Uterus (tissue), 4 donors: ENCODE results near the gene RASGEF1C. TPM values are rescaled to one million over a fixed set of nuclear protein-coding genes. Genes with fewer than 3 reads are reported as not detected.

Experiments
- DNase-seq, 2 donors: peaks; one replicate each; pipeline ENCODE4 v3.0.0-alpha.2; 2019 to 2020
- H3K27ac ChIP-seq, 2 donors: fragments of 200-600 bp; sonication (generic); 1 replicate in 1 of 2; 2 replicates in 1 of 2; pipeline ENCODE4 v1.5.1; 2016 to 2018
- H3K27me3 ChIP-seq, 2 donors: fragments of 200-600 bp; sonication (generic); one replicate each; pipeline ENCODE4 v1.5.1; 2018 to 2019; ENCODE audit warnings: control low read depth in 1 of 2
- H3K36me3 ChIP-seq, 2 donors: fragments of 200-600 bp; sonication (generic); one replicate each; pipeline ENCODE4 v1.5.1; 2019; ENCODE audit warnings: control low read depth in 1 of 2
- H3K4me1 ChIP-seq, 2 donors: fragments of 200-600 bp; sonication (generic); one replicate each; pipeline ENCODE4 v1.5.1; 2018 to 2019; ENCODE audit warnings: control low read depth in 1 of 2
- H3K4me3 ChIP-seq, 2 donors: fragments of 200-600 bp; sonication (generic); 1 replicate in 1 of 2; 2 replicates in 1 of 2; pipeline ENCODE4 v1.5.1; 2018 to 2019; ENCODE audit warnings: mild to moderate bottlenecking in 1 of 2
- H3K9me3 ChIP-seq, 2 donors: fragments of 200-600 bp; sonication (generic); one replicate each; pipeline ENCODE4 v1.5.1; 2019; ENCODE audit warnings: control low read depth in 1 of 2
- POLR2A ChIP-seq, 2 donors: fragments of 450-650 bp; IDR thresholded peaks; one replicate each; pipeline ENCODE4 v1.6.1; 2016; ENCODE audit warnings: antibody characterized with exemption in 2 of 2, mild to moderate bottlenecking in 1 of 2, moderate library complexity in 1 of 2
- intact Hi-C: fragments of 100-400 bp; cut with DNase I; formaldehyde crosslinking; loops from one replicate; pipeline ENCODE4 v1.15.1; 2023; ENCODE audit warnings: low total_unique reads
- total RNA-seq, 4 donors: library from RNA; depleted of rRNA in 3 of 4; stranded (reverse); fragments of >200 nt in 3 of 4; gene quantifications; one replicate each; pipeline versions ENCODE4 v1.1.0 to v1.2.4, GENCODE V29; 2014 to 2023
- TF ChIP-seq, protein P1 (sequence below), 4 experiments: fragments of 200-600 bp in 2 of 4; fragments of 450-650 bp in 2 of 4; sonication (generic) in 2 of 4; IDR thresholded peaks; one replicate each; pipeline ENCODE4 v1.5.1; 2016 to 2019; ENCODE audit warnings: antibody characterized with exemption in 4 of 4, mild to moderate bottlenecking in 2 of 4, moderate library complexity in 1 of 4
- donor health status: DM: yes; HTN: yes; CAD: no.

Gene RASGEF1C
- total RNA-seq, 4 donors from 2014 or later = 1.2 TPM; not detected in 3

DNA sequence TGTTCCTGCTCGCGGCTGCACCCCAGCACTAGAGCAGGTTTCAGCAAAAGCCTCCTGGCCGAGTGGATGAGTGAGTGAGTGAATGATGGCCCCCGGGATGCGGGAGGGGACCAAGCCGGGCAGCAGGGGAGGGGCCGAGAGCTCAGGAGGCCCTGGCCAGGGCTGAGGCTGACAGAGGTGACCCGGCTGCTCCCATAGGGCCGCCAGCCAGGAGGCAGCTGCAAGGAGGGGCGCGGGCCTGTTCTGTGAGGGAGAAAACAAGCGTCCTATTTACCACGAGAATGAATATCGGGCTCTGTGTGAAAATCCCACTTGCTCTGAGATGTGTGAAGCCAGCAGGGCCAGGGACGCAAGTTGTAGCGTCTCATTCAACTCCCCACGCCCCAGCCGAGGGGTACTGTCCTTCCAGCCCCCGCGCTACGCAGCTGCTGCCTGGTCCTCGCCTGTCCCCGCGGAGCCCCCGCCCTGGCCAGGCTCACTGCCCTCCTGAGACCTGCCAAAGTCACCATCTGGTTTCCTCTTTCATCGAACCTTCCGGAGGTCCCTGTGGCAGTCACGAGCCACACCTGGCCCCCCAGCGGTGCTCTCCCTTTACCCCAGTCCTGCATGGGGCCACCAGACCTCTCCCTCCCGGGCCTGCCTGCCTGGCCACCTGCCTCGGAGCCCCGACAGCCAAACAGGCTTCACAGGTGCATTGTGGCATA is 38.8 kb downstream of the RASGEF1C start:
- Histone ChIP-seq H3K27ac (no peak overlapping the region), H3K9me3 (no peaks in the 10 kb centered on the region), H3K36me3 (no peaks in the 10 kb centered on the region), H3K4me1 (no peaks in the 10 kb centered on the region), H3K4me3 (no peak overlapping the region), H3K27me3 (no peaks in the 10 kb centered on the region)
- intact Hi-C loops = no loop called here
- DNase-seq = no peak
- no peak for TF ChIP-seq POLR2A (IDR thresholded peaks at IDR 0.05)
- TF ChIP-seq, protein P1, sequence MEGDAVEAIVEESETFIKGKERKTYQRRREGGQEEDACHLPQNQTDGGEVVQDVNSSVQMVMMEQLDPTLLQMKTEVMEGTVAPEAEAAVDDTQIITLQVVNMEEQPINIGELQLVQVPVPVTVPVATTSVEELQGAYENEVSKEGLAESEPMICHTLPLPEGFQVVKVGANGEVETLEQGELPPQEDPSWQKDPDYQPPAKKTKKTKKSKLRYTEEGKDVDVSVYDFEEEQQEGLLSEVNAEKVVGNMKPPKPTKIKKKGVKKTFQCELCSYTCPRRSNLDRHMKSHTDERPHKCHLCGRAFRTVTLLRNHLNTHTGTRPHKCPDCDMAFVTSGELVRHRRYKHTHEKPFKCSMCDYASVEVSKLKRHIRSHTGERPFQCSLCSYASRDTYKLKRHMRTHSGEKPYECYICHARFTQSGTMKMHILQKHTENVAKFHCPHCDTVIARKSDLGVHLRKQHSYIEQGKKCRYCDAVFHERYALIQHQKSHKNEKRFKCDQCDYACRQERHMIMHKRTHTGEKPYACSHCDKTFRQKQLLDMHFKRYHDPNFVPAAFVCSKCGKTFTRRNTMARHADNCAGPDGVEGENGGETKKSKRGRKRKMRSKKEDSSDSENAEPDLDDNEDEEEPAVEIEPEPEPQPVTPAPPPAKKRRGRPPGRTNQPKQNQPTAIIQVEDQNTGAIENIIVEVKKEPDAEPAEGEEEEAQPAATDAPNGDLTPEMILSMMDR (IDR thresholded peaks at IDR 0.05) = no peak

DNA sequence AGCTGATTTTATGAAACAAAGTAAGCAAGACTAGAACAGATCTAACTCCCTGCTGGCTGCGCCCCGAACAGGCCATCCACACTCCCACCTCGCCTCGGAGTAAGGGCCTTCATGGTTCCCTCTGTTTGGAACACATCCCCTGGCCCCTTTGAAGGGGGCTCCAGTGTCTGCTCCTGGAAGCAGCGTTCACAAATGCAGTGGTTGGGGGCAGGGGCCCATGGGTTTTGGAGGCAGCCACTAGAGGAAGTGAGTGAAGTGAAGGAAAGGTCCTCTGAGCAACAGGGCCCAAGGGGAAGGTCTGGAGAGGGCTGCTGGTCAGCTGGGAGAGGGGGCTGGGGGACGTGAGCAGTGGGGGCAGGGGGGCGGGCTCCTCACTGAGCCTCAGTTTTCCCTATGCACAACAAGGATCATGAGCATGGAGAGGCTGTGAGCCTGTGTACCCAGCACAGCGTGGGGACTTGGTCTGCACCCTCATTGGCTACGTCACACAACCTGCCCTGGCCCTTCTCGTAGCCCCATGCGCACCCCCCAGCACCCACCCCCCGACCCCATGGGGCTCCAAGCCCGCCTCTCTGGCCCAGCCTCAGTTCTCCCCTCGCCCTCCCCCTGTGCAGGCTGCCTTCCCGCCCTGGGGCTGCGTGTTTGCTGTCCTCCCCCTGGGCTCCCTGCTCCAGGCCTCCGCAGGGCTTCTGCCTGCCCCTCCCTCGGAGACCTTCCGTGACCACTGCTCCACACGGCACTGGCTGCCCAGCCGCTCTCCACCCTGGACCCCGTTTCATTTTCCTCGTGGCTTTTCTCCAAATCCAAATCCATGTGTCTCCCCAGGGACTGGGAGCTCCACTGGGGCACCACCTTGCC is 39.5 kb downstream of the RASGEF1C start:
- no peak overlapping the region for H3K27ac ChIP-seq
- intact Hi-C loops = no loop called here
- no peak overlapping the region for H3K4me3 ChIP-seq
- no peak for TF ChIP-seq POLR2A (IDR thresholded peaks at IDR 0.05)
- H3K27me3 ChIP-seq = no peaks in the 10 kb centered on the region
- H3K36me3 ChIP-seq = no peaks in the 10 kb centered on the region
- H3K9me3 ChIP-seq = no peaks in the 10 kb centered on the region
- no peak for DNase-seq
- no peaks in the 10 kb centered on the region for H3K4me1 ChIP-seq

DNA sequence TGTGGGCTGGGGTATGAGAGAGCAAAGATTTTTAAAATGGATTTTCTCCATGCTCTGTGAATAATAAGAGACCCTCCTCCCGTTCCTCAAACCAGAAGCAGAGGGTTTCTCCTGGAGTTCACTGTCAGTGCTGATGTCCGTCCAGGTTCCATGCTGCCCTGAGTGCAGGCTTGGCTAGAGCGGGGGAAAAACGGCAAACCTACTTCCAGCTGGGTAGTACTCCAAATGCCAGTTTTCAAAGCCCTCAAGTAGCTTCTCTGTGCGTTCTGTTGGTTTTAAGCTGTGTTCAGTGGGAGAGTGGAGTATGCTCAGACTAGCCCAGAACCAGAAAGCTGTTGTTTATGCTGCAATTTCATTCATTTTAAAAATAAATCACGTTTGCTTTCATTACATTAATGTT is 40.3 kb downstream of the RASGEF1C start:
- Histone ChIP-seq H3K9me3 (no peaks in the 10 kb centered on the region), H3K4me3 (no peak overlapping the region), H3K27me3 (no peaks in the 10 kb centered on the region), H3K4me1 (no peaks in the 10 kb centered on the region), H3K36me3 (no peaks in the 10 kb centered on the region), H3K27ac (no peak overlapping the region)
- no peak for DNase-seq
- intact Hi-C loops = no loop called here
- no peak for TF ChIP-seq POLR2A (IDR thresholded peaks at IDR 0.05)

DNA sequence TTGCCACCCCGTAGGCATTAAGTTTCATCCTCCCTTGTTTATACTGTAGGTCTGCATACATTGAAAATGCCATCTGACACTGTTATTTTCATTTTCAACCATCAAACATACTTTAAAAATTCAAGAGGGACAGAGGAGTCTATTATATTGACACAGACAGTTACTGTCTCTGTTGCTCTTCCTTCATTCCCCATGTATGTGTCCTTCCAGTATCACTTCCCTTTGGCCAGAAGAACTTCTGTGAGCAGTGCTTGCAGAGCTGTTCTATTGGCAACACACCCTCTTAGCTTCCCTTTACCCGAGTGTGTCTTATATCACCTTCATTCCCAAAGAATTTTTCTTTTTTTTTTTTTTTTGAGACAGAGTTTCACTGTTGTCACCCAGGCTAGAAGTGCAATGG is 42.8 kb downstream of the RASGEF1C start:
- TF ChIP-seq POLR2A (IDR thresholded peaks at IDR 0.05) = no peak
- TF ChIP-seq, protein P1 (IDR thresholded peaks at IDR 0.05) = no peak
- H3K36me3 ChIP-seq = no peaks in the 10 kb centered on the region
- intact Hi-C loops = no loop called here
- H3K27me3 ChIP-seq = no peaks in the 10 kb centered on the region
- DNase-seq = no peak
- H3K4me1 ChIP-seq = no peaks in the 10 kb centered on the region
- H3K4me3 ChIP-seq = no peak overlapping the region
- no peak overlapping the region for H3K27ac ChIP-seq
- no peaks in the 10 kb centered on the region for H3K9me3 ChIP-seq

DNA sequence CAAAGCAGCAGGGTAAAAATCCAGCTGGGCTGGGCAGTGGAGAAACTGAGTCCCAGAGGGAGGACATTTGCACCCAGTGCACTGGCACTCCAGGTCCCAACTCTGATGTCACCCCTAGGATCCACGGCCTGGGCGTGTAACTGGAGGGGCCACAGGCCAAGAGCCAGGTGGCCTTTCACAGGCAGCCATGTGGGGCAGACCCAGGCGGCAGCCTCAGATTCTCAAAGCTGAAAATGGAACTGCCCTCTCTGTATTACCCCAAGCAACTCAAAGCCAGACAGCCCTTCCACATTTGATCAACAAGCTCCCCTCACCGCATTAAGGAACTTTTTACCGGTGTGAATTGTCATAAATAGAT is 46.7 kb downstream of the RASGEF1C start:
- intact Hi-C loops = no loop called here
- Histone ChIP-seq H3K4me1 (no peaks in the 10 kb centered on the region), H3K4me3 (no peak overlapping the region), H3K27me3 (no peaks in the 10 kb centered on the region), H3K9me3 (no peaks in the 10 kb centered on the region), H3K36me3 (no peaks in the 10 kb centered on the region), H3K27ac (no peak overlapping the region)
- DNase-seq = no peak
- TF ChIP-seq, protein P1 (IDR thresholded peaks at IDR 0.05) = no peak
- no peak for TF ChIP-seq POLR2A (IDR thresholded peaks at IDR 0.05)
